AG04449 (cell line): ENCODE measurements around the gene SNCB.

Experiments used
- CTCF ChIA-PET: fragments of 350-600 bp; formaldehyde crosslinking; extraction: SDS; loops from one replicate; lab custom pipeline; 2021; ENCODE audit warnings: antibody characterized with exemption; lab: Yijun Ruan, JAX
- POLR2A ChIA-PET: fragments of 400-600, 350-600 bp; formaldehyde crosslinking; extraction: SDS; loops from one replicate; lab custom pipeline; 2020; ENCODE audit warnings: antibody characterized with exemption, inconsistent platforms; lab: Yijun Ruan, JAX
- DNase-seq: peaks from one replicate; pipeline ENCODE4 v3.0.0-alpha.2; 2010; ENCODE audit warnings: low read depth, low spot score
- H3K4me3 ChIP-seq: 2 replicates; pipeline ENCODE4 v1.5.1; 2011; ENCODE audit warnings: low read depth, mild to moderate bottlenecking, control low read depth, low read length
- TF ChIP-seq, protein P1 (sequence below): IDR thresholded peaks from one replicate; pipeline ENCODE4 v1.5.1; 2011; ENCODE audit warnings: mild to moderate bottlenecking, moderate library complexity, low read length, control low read depth, inconsistent platforms; ENCODE audit not compliant: insufficient read depth; ENCODE audit errors: missing control alignments

The SNCB gene

DNA sequence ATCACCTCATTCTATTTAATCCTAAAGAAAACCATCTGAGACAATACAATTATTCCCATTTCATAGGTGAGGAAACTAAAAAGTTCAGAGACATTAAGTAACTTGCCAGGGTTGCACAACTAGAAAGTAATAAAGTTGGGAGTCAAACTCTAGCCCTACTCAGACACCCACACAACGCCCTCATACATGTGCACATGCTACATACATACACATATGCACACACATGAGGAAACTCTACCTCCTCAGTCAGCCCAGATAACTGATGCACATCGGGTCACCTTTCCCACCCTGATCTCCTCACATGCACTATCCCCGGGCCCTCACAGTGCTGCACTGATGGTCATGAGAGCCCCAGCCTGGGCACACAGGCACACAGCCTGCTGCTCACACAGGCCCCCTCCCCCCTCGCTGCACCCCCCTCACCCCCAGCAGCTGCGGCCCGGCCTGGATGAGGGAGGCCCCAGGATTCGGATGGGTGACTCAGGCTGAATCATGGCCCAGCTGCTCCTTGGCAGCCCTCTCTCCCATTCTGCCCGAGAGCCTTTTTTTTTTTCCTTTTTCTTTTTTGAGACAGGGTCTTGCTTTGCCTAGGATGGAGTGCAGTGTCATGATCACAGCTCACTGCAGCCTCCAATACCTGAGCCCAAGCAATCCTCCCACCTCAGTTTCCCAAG, 15.4 kb downstream of the SNCB start:
- no peak overlapping the region for H3K4me3 ChIP-seq
- ChIA-PET POLR2A (interaction anchor here (0.6 kb wide), 1 partner anchor 19 kb away, joined by 4 read pairs; no protein-coding TSS in a partner anchor), CTCF (interaction anchor here (0.8 kb wide), 1 partner anchor 15 kb away, joined by 4 read pairs; no protein-coding TSS in a partner anchor)
- TF ChIP-seq, protein P1, sequence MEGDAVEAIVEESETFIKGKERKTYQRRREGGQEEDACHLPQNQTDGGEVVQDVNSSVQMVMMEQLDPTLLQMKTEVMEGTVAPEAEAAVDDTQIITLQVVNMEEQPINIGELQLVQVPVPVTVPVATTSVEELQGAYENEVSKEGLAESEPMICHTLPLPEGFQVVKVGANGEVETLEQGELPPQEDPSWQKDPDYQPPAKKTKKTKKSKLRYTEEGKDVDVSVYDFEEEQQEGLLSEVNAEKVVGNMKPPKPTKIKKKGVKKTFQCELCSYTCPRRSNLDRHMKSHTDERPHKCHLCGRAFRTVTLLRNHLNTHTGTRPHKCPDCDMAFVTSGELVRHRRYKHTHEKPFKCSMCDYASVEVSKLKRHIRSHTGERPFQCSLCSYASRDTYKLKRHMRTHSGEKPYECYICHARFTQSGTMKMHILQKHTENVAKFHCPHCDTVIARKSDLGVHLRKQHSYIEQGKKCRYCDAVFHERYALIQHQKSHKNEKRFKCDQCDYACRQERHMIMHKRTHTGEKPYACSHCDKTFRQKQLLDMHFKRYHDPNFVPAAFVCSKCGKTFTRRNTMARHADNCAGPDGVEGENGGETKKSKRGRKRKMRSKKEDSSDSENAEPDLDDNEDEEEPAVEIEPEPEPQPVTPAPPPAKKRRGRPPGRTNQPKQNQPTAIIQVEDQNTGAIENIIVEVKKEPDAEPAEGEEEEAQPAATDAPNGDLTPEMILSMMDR = no peak
- no peak for DNase-seq

DNA sequence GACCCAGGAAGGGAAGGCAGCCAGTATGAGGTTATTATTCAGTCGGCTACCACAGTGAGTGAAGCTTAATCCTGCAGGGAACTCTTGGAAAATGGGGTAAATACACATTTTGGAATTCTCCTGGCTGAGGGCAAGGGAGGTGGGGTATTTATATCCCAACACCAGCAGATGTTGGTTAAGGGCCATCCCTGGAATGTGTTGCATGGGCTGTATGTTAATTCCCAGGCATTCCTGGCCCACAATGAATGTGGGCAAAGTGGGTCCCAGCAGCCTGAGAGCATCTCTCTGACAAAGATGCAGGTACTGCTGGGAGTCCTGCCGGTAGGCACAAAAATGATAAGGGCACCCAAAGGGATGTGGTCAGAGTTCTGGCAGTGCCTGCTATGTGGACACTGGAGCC, 17.5 kb downstream of the SNCB start:
- DNase-seq = no peak
- TF ChIP-seq, protein P1 = no peak
- no peak overlapping the region for H3K4me3 ChIP-seq
- ChIA-PET POLR2A (no interaction called here), CTCF (interaction anchor here (1.2 to 1.6 kb wide), 2 partner anchors 39 to 48 kb away, joined by 5 to 6 read pairs; no protein-coding TSS in a partner anchor)

DNA sequence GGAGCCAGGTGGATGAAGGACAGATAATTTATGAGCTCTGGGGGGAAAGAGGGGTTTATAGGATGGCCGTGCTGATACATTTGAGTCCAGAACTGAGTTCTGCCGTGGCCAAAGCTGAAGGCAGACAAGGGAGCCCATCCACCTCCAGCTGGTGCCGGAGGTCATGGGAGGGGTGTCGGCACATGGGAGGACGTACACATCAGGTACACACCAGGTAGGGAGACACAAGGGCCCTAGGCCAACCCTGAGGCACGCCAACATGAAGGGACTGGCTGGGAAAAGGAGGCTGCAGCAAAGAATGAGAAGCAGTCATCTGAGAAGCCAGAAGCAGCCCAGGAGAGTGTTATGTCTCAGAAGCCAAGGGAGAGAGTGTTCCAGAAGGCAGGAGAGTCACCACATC, 18.3 kb downstream of the SNCB start:
- H3K4me3 ChIP-seq = no peak overlapping the region
- POLR2A ChIA-PET = no interaction called here
- DNase-seq = no peak
- TF ChIP-seq, protein P1 = no peak
- CTCF ChIA-PET = interaction anchor here (1.0 to 1.6 kb wide), 3 partner anchors 18 to 49 kb away, joined by 3 to 5 read pairs (median 3); partner anchors contain the start of genes EIF4E1B and SNCB

DNA sequence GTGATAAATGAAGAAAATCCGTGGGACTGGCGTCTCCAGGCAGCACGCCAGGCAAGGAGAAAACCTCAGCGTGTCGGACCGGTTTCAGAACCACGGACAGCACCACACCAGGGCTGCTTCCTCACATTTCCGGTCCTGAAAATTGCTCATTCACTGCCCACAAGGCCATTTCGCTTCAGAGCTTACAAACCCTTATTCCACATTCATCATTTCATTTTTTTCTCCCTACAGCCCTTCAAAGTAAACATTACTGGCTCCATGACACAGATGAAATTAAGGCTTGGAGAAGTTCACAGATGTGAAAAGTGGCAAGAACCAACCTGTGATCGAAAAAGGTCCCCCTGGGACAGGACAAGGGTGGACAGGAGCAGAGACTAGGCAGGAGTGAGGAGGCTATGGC, 18.9 kb downstream of the SNCB start:
- ChIA-PET CTCF (interaction anchor here (0.7 to 1.6 kb wide), 4 partner anchors 19 to 49 kb away, joined by 3 to 5 read pairs (median 3); partner anchors contain the start of genes EIF4E1B and SNCB), POLR2A (no interaction called here)
- TF ChIP-seq, protein P1 = no peak
- no peak overlapping the region for H3K4me3 ChIP-seq
- DNase-seq = peak; percentile 44

DNA sequence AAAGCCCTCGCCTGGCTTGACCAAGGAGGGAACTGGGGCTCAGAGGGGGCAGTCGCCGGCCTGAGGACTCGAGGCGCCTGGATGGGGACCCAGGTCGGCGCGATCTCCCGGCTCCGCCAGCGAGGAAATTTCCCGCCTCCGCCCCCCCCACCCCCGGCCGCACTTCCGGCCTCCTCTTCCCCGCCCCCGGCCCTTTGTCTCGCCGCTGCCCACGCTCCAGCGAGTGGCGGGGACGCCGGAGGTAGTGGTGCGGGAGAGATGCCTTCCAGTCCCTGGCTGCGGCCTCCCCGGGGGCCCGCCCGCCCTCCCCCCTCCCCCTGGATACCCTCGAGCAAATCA, 19.9 kb downstream of the SNCB start:
- H3K4me3 ChIP-seq = peak overlapping the region; percentile 64
- ChIA-PET POLR2A (no interaction called here), CTCF (no interaction called here)
- DNase-seq = no peak
- TF ChIP-seq, protein P1 = no peak

DNA sequence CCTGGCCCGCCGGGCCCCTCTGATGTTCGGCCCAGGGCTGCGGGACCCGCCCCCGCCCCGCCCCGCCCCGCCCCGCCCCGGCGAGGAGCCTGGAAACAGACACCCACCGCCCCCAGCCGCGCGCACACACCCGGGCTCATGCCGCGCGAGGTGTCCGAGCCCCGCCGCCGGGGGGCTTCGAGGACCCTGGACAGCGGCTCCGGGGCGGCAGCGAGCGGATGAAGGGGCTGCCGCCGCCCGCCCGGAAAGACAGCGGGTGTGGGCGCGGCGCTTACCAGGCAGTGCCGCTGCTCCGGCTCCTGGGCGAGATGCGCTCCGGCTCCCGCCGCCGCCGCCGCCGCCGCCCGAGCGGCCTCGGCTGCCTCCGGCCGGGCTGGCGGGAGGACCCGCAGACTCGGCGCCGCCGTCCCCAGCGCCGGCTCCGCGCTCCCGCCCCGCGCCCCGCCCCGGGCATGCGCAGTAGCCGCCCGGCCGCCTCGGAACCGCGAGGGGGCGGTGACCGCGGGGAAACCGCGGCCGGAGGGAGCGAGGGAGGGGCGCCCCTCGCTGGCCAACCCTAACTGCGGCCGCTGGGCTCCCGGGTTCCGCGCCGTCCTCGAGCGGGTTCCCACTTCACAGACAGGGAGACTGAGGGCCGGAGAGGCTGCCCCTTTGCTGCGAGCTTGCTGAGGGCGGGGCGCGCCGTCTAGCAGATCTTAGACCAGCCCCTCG, 20.5 kb downstream of the SNCB start, which contains the start of gene GPRIN1:
Gene GPRIN1 (minus strand): TSS at position 433 of the 711 bp plus-strand sequence. CDS start 10,322 bp downstream, outside the sequence.
- POLR2A ChIA-PET = no interaction called here
- TF ChIP-seq, protein P1 = peak; percentile 36
- peak within 1 kb of the TSS; percentile 64 for H3K4me3 ChIP-seq
- CTCF ChIA-PET = interaction anchor here (2.3 kb wide), 1 partner anchor 67 kb away, joined by 8 read pairs; no protein-coding TSS in a partner anchor
- DNase-seq = no peak
